ENCODE data around the gene FAM227B. TPM values are rescaled to one million over a fixed set of nuclear protein-coding genes. Genes with fewer than 3 reads are reported as not detected.
"Not testable (repeated sequence)": the region's sequence is repeated elsewhere in the genome, so short reads cannot be mapped to it uniquely, and the experiment has no call there.

The FAM227B gene, protein sequence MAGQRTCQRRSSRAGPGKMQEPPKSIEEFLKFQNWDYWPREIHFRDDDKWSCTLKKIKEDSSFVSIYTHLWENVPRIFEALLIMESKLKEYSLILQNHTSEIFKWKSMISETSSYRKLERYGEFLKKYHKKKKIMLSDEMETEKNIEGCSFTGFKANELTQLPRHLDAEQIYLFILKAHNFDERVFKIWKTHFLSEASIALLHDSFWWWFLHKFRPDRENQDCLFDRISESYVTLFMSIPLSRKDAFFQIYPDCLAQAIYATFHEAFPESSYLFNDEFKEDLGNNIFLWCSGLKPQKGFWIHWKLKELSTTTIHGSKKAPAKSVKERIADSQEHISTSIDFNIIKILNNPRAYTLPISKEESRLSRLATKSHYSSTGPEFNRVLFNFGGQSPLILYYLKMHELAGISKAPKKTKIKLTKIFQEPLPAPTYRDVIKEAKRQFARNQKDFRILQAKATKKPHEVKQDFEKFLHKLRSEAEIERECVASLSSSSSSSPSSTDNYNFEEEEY
- total RNA-seq (1 to 10 TPM; 4.1 to 7.5 (median 5.7) TPM), polyA plus RNA-seq (1 to 10 TPM; 4.1 to 4.5 (median 4.4) TPM)
- long read RNA-seq, donor 1, partial matches to known transcripts, result 7 of 12 reads
- long read RNA-seq, donor 1, other reads (novel, unspliced or antisense), result 5 of 12 reads
- long read RNA-seq, donor 2, partial matches to known transcripts, result 0 of 10 reads
- long read RNA-seq, donor 2, other reads (novel, unspliced or antisense), result 10 of 10 reads

DNA sequence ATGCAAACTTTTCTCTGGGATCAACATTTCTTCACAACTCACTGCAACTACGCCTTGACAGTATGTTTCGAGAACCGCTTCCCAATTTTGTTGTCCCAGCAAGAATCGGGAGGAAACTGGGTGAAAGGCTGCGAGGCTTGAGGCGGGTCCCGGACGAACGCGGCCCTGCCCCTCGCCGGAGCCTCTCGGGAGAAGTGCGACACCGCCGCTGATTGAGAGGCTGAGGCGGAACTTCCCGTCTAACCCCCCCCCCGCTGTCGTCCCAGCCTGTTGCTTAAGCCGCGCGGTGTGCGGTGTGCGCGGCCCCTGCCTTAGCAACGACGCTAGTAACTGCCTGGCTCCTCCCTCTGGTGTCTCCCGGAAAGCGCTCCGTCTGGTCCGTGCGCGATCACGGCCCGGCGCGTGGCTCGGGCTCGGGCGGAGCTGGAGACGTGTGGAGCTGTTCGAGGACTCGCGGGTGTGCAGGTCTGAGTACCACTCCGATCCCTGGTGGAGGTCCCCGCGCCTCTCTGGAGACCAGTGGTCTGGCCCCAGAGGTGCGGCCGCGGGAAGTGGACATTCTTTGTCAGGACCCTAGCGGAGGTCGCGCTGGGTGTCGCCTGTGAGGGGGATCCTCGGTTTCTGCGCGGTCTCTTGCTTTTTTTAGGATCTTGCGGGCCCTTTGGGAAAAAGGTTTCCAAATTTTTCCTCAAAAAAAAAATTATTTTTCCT, at the start of gene FAM227B, which contains the start of gene DTWD1:
TSS of gene FAM227B (minus strand) at position 161 of the 711 bp plus-strand sequence. CDS start 5,647 bp downstream, outside the sequence.
TSS of gene DTWD1 (plus strand) at position 391 of the 711 bp plus-strand sequence. CDS start 4,120 bp downstream, outside the sequence.
- peaks cover 0 to 14% (median 8%) of the 10 kb centered on the region in 6 donors for H3K36me3 ChIP-seq
- H3K4me3 ChIP-seq, result peak within 1 kb of the TSS; percentile 57 to 77 (median 64)
- H3K27ac ChIP-seq, result peak within 1 kb of the TSS; percentile 83 to 94 (median 90)
- 0 to 1% (median 0%) methylated on average over 48 to 59 of the region's 59 CpGs for WGBS, 5 donors
- peaks cover 11 to 43% (median 28%) of the 10 kb centered on the region in 6 donors for H3K4me1 ChIP-seq
- peak; percentile 99 for DNase-seq
- peak; percentile 6 to 83 (median 64) for TF ChIP-seq POLR2A (IDR thresholded peaks at IDR 0.05)
- peak in 4 of 11 experiments; percentile 7 to 40 (median 20) for TF ChIP-seq CTCF (IDR thresholded peaks at IDR 0.05 in 8 of 11, conservative IDR thresholded peaks at IDR 0.05 in 3 of 11)
- TF ChIP-seq POLR2AphosphoS5 (IDR thresholded peaks at IDR 0.05), result peak; percentile 98 to 99 (median 98)
- H3K9me3 ChIP-seq, result peaks cover 0 to 29% (median 24%) of the 10 kb centered on the region in 8 donors
- intact Hi-C loops (cut with DNase I; ENCODE audit: low total_unique reads), result no loop called here
- H3K27me3 ChIP-seq (replicated peaks in 1 of 7), result no peaks in the 10 kb centered on the region

DNA sequence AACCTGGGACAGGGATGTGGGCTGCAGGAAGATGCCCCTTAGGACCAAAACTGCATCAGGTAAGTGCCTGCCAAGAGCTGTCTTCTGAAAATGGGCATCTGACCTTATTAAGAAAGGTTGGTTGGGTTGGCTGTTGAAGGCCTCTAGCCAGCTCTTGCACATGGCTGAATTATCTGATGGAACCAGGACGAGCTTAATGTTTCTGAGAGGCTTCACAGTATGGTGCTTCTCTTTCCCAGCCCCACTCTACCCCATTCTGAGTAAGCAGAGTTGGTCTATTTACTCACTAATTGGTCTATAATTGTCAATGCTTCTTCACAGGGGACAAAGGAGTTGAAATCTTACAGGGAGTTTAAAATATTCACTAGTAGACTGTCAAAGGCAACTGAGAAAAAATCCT, 48.7 kb upstream of the FAM227B start:
- intact Hi-C loops (cut with DNase I; ENCODE audit: low total_unique reads), result no loop called here
- Histone ChIP-seq H3K27ac (no peak overlapping the region), H3K9me3 (no peaks in the 10 kb centered on the region), H3K4me3 (no peak overlapping the region), H3K4me1 (no peaks in the 10 kb centered on the region), H3K36me3 (no peaks in the 10 kb centered on the region), H3K27me3 (replicated peaks in 1 of 7) (no peaks in the 10 kb centered on the region)
- DNase-seq, result no peak
- WGBS, 5 donors, result 67 to 90% (median 82%) methylated on average over 1 of the region's 1 CpG
- TF ChIP-seq POLR2AphosphoS5 (IDR thresholded peaks at IDR 0.05), result no peak
- TF ChIP-seq CTCF (IDR thresholded peaks at IDR 0.05 in 8 of 11, conservative IDR thresholded peaks at IDR 0.05 in 3 of 11), result no peak
- no peak for TF ChIP-seq POLR2A (IDR thresholded peaks at IDR 0.05)

- intact Hi-C loops (cut with DNase I; ENCODE audit: low total_unique reads); DNase-seq; H3K27ac ChIP-seq; H3K27me3 ChIP-seq (replicated peaks in 1 of 7); H3K4me1 ChIP-seq; H3K36me3 ChIP-seq; H3K9me3 ChIP-seq; H3K4me3 ChIP-seq: not testable (repeated sequence)
- WGBS, 5 donors, result 67 to 94% (median 78%) methylated on average over 3 of the region's 3 CpGs
Measured at GRCh38 chr15:49666486-49666885, 45.9 kb upstream of the FAM227B start.

DNA sequence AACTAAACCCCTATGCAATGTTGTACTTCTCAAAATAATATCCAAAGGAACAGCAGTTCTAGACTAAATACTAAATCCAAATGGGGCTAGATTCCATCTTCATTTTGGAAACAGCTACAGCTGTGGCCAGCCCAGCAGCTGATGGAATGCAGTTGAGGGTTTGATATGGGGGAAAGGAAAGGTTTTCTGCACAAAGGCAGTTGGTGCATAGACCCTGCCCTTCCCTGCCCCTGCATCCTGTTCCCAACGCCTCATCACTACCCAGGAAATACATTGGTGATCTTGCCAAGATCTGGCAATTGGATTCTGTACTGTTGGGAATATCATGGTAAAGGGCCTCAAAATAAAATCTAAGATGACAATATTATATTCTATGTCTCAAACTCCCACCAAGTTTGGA, 44.1 kb upstream of the FAM227B start:
- Histone ChIP-seq H3K4me1 (no peaks in the 10 kb centered on the region), H3K36me3 (no peaks in the 10 kb centered on the region), H3K4me3 (no peak overlapping the region), H3K27ac (no peak overlapping the region), H3K9me3 (no peaks in the 10 kb centered on the region), H3K27me3 (replicated peaks in 1 of 7) (no peaks in the 10 kb centered on the region)
- DNase-seq, result no peak
- intact Hi-C loops (cut with DNase I; ENCODE audit: low total_unique reads), result no loop called here
- TF ChIP-seq CTCF (IDR thresholded peaks at IDR 0.05 in 8 of 11, conservative IDR thresholded peaks at IDR 0.05 in 3 of 11) (no peak), POLR2AphosphoS5 (IDR thresholded peaks at IDR 0.05) (no peak), POLR2A (IDR thresholded peaks at IDR 0.05) (no peak)
- WGBS, 5 donors, result 62 to 85% (median 75%) methylated on average over 1 of the region's 1 CpG

Measured in spleen (tissue), 13 donors.